HG03064 (cell line): Measurements from ENCODE around the gene ARHGEF1.
A peak's percentile ranks its signal among the peaks of the same experiment; 100 is the strongest.

Experiments used
- ATAC-seq: cut with Tn5 transposase; IDR thresholded peaks from one replicate; pipeline ENCODE4 v1.9.1; 2021; ENCODE audit warnings: low read depth; ENCODE audit not compliant: unreplicated experiment

The ARHGEF1 gene

DNA sequence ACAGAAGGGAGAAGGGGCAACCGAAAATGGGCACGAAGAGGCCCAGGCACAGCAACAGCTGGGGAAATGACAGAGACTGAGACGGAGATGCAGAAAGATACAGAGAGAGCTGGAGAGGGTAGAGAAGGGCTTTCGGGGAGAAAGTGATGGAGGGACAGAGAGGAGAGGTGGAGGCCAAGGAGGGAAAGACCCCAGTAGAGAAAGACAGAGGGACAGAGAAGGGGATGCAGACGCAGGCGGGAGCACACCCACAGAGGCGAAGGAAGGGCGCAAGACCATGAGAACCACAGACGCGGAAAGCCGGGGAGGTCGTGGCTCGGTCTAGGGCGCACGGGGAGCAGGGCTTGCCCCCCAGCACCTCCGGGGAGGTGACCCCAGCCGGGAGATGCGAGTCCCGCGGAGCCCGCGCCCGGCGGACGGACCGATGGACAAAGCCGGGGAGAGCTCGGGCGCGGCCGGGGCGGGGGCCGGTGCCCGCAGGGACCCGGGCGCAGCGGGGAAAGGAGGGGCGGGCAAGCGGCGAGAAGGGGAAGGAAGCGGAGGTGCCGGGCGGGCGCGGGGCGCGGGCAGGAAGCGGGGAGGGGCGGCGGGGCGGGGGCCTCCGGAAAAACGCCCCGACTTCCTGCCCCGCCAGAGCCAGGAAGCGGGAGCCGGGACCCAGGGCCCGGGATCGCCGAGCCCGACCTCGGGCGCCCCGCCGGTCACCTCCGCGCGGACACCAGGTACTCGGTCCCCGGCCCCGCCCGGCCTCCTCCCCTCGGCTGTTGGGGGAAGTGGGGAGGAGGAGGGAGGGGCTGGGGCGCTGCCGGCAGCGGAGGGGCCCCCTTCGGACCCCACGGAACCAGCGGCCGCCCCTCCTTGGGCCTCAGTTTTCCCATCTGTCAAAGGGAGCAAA lies at the start of gene ARHGEF1:
TSS of gene ARHGEF1 (plus strand) at position 617 of the 895 bp plus-strand sequence. CDS start 4,899 bp downstream, outside the sequence.
- ATAC-seq, result no peak

DNA sequence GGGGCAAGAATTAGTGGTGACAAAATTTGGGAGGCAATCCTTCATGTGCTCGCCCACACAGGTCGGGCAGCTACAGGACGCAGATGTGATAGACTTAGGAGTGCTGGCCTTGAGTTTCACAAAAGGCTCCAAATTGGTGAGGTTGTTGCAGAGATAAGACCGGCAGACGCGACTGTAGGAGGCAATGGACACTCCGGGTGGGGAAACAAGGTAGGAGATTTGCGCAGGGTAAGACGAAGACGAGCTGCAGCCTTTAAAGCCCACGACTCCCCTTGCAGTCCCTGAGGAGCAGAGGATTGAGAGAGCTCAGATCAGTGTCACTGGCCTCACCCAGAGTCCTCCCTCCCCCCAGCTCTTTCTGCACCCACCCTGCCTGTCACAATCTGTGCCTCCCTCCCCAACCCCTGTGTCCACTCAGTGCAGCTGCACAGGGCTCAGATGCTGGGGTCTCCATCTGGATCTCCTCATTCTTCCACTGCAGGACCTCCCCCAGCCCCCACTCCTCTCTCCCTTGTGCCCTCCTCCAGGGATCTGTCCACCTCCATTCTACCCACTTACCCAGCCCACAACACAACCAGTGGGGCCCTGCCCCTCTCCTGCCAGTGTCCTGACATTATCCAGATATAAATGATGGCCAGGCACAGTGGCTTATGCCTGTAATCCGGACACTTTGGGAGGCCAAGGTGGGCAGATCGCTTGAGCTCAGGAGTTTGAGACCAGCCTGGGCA lies 44.8 kb upstream of the ARHGEF1 start:
- no peak for ATAC-seq

DNA sequence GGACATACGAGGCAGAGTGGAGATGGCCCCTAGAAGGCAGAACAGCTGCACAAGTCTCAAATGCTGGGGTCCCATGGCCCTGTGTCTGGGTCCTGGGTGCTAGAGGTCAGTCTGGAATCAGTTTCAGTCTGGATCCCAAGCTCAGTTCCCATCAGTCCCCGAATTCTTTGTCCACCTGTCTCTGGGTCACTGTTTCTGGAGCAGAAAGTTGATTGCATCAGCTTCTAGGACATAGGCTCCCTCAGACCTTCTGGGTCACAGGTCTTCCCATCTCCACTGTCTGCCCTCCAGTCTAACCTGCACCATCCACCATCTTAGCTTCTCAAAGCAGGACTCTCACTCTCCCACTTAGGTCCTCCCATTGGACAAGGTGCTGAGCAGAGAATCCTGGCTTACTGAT lies 43.8 kb upstream of the ARHGEF1 start:
- no peak for ATAC-seq

GRCh38 chr19:41843371-41843770 lies 39.6 kb upstream of the ARHGEF1 start:
- no peak for ATAC-seq

GRCh38 chr19:41844601-41845000 lies 38.4 kb upstream of the ARHGEF1 start, which contains the start of gene LYPD4:
Gene LYPD4, minus strand, starts transcription at chr19:41844683. Its CDS starts 5,398 bp downstream, at chr19:41839285.
- ATAC-seq, result no peak

GRCh38 chr19:41845001-41845050 lies 38.2 kb upstream of the ARHGEF1 start, which contains the start of gene DMRTC2:
Gene DMRTC2, plus strand, starts transcription at chr19:41845042. Its CDS starts 2,387 bp downstream, at chr19:41847429.
- ATAC-seq, result no peak

- no peak for ATAC-seq
These were observed 37.9 kb upstream of the ARHGEF1 start for GRCh38 chr19:41845051-41845590.

- no peak for ATAC-seq
These were observed 35.5 kb upstream of the ARHGEF1 start for GRCh38 chr19:41847351-41848105.

DNA sequence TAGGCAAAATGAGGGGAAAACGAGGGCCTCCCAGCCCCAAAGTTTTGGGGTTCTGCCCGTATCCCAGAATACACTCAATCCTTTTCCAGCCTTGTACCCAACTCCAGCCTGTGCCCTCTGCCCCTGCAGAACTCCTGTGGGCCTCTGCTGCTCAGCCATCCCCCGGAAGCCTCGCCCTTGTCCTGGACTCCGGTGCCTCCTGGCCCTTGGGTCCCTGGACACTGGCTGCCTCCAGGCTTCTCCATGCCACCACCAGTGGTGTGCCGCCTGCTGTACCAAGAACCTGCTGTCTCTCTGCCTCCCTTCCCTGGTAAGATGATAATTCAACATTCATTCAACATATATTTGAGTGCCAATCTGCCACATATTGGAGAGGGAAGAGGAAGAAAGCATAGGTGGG lies 34.3 kb upstream of the ARHGEF1 start:
- ATAC-seq, result no peak

DNA sequence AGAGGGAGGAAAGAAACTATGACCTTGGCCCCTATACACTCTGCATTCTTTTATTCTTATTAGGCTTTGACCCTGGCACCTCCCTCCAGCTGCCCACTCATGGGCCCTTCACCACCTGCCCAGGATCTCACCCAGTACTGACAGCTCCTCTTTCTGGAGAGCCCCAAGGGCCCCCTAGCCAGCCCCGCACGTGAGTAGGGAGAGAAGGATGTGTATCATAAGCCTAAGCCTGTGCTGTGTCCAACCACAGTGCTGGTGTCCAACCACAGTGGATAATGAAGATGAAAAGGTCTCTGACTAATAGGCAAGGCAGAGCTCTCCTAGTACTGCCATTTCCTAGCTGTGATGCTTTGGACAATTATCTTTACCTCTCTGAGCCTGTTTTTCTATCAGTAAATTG lies 33.9 kb upstream of the ARHGEF1 start:
- no peak for ATAC-seq

GRCh38 chr19:41850381-41850780 lies 32.6 kb upstream of the ARHGEF1 start:
- ATAC-seq, result no peak

DNA sequence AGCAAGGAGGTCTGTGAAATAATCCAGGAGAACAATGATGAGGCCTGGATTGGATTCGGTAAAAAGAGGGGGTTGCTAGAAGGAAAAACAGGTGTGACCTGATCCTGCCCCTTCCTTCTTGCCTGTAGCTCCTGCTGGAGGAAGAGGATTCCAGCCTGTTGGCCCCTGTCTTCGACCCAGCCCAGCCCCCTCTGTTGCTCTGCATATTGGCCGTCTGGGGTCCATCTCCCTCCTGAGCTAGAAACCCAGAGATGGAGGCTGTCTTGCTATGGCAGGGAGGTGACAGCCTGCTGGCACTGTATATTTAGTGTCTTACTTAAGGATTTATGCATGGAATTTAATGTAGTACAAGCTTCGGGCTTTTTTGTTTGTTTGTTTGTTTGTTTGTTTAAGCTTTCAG lies 31.5 kb upstream of the ARHGEF1 start:
- ATAC-seq, result no peak

DNA sequence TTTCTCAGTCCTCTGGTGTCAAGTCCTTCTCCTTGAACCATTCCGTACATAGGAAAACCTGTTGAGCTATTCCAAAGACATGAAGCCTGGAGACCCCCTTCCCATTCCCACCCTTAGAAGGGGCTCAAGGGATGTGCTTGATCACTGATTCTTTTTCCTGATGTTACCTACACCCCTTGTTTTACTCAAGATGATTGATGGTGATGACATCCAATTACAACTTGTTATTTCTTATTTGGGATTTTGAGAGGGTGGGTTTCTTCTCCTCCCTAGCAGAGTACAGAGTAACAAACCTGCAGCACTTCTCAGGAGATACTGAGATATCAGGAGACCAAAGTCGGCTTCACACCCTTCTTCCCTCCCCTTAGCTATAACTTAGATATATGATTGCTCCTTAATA lies 29.6 kb upstream of the ARHGEF1 start:
- no peak for ATAC-seq

GRCh38 chr19:41853768-41854167 lies 29.2 kb upstream of the ARHGEF1 start:
- no peak for ATAC-seq

DNA sequence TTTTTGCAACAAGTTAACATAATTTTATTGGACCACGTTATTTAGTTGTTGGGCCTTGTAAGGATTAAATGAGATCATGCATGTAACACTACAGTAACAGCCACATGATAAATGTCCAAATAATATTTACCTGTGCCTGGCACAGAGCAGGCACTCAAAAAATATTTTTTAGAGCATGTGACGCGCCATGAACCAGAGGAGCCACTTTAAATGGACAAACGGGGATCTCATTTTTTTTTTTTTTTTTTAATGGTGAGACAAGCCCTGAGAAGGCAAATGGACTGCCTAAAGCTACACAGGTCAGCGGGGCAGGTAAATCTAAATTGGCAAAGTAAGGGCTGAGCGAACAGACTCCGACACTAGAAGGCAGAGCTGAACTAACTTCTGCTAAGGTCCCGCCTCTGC lies 23.8 kb upstream of the ARHGEF1 start:
- ATAC-seq, result no peak

- peak; percentile 71 for ATAC-seq
These were observed 23.2 kb upstream of the ARHGEF1 start, which contains the start of gene RPS19 for GRCh38 chr19:41859618-41860418. Gene RPS19, plus strand, starts transcription at chr19:41860255. Its CDS starts 520 bp downstream, at chr19:41860775.

GRCh38 chr19:41860419-41861115 lies 22.4 kb upstream of the ARHGEF1 start:
- ATAC-seq, result no peak

- no peak for ATAC-seq
These were observed 21.7 kb upstream of the ARHGEF1 start for GRCh38 chr19:41861116-41861768.

GRCh38 chr19:41861846-41862245 lies 21.1 kb upstream of the ARHGEF1 start:
- no peak for ATAC-seq
